ENCODE measurements around the gene CD2AP. TPM values are rescaled to one million over a fixed set of nuclear protein-coding genes. Genes with fewer than 3 reads are reported as not detected.

CD2AP gene
- total and polyA plus RNA-seq, 4 donors: 8.5 to 28.8 (median 16.7) TPM

DNA sequence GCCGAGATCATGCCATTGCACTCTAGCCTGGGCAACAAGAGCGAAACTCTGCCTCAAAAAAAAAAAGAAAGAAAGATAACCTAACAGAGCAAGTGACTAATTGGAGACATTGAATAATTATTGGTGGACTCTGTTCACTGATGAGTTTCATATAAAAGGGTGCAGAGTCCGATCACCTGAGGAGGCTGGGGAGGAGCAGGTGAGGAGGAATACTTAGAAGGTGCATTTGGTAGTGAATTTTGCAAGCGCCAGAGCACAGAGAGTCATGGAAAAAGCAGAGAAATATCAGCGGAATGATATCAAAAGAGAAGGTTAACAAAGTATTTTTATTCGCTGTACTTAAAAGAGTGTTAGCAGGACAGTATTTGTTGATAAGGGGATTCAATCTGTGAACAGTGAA lies 44.4 kb downstream of the CD2AP start:
- Histone ChIP-seq H3K4me1 (ENCODE audit: control insufficient read depth, insufficient read depth, low read length) (no peaks in the 10 kb centered on the region), H3K9me3 (ENCODE audit: control insufficient read depth, insufficient read depth, low read length) (no peaks in the 10 kb centered on the region), H3K36me3 (ENCODE audit: control insufficient read depth, insufficient read depth, low read length) (no peaks in the 10 kb centered on the region), H3K4me3 (ENCODE audit: low read depth, low read length) (no peak overlapping the region), H3K27me3 (ENCODE audit: control insufficient read depth, insufficient read depth, low read length) (no peaks in the 10 kb centered on the region), H3K27ac (ENCODE audit: low read depth, low read length) (no peak overlapping the region)
- no peak for DNase-seq (ENCODE audit: low read depth in 4 of 6, low spot score in 6 of 6)
- WGBS (ENCODE audit: insufficient coverage): 90% methylated on average over 4 of the region's 6 CpGs

DNA sequence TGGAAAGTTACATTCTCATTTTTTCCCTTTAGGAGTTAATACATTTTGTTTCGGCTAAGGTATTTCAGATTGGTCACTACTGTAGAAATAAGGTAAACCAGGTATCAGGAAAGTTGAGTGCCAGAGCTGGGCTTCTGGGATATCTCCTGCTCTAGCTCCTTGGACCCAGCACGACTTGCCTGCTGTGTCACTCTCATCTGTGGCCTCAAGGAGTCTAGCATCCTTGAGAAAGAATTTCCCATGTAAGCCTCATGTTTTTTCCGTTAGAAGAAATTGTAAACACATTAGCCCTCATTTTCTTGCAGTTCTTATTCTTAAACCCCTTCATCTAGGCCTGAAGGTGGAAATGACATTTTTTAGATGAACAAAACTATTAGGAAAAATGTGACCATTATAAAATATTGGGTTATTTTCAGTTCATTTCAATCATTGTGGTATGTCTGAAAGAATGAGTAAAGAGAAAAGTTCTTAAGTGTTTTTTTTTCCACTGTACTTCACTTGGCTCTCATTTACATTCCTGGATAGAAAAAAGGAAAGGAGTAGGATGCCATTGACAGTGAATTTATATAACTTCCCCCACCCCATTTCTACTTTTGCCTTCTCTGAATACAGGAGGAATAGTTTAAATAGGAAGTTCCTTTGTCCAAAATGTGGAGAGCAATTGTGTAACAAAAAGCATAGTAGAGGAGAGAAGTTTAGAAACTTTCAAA lies 46.7 kb downstream of the CD2AP start:
- no peak overlapping the region for H3K27ac ChIP-seq (ENCODE audit: low read depth, low read length)
- no peak overlapping the region for H3K4me3 ChIP-seq (ENCODE audit: low read depth, low read length)
- DNase-seq (ENCODE audit: low read depth in 4 of 6, low spot score in 6 of 6): no peak
- H3K9me3 ChIP-seq (ENCODE audit: control insufficient read depth, insufficient read depth, low read length): no peaks in the 10 kb centered on the region
- H3K36me3 ChIP-seq (ENCODE audit: control insufficient read depth, insufficient read depth, low read length): no peaks in the 10 kb centered on the region
- H3K4me1 ChIP-seq (ENCODE audit: control insufficient read depth, insufficient read depth, low read length): no peaks in the 10 kb centered on the region
- no peaks in the 10 kb centered on the region for H3K27me3 ChIP-seq (ENCODE audit: control insufficient read depth, insufficient read depth, low read length)
- WGBS (ENCODE audit: insufficient coverage): 71% methylated on average over 1 of the region's 3 CpGs

DNA sequence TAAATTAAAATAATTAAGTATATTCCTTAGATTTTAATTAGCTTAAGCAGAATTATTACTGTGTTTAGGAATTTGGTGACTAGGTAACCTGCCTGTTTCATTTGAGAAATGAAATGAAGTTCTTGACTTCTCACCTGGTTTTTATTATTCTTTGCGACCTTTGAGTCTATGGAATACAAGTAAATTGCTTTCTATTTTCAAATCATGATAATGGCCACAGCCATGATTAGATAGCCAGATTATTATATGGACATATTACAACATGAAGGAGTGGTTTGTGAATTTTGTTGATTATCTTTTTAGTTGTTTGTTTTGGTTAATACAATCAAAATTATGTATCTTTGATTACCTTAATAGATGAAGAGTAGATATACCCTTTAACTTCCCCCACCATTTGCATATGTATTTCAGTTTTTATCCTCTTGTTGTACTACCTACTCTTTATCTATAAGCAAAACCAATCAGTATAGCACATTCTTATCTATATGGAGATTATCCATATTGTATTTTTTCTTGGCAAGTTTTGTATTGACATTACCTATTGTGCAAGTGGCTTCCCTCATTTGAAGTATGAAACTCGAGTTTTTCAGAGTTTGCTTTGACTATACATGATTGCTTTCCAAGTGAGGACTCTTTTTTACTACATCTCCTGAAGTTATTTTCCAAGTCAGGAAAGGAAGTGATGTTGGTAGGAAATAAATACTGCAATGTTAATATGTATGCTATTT lies 47.9 kb downstream of the CD2AP start:
- Histone ChIP-seq H3K36me3 (ENCODE audit: control insufficient read depth, insufficient read depth, low read length) (no peaks in the 10 kb centered on the region), H3K4me1 (ENCODE audit: control insufficient read depth, insufficient read depth, low read length) (no peaks in the 10 kb centered on the region), H3K27ac (ENCODE audit: low read depth, low read length) (no peak overlapping the region), H3K27me3 (ENCODE audit: control insufficient read depth, insufficient read depth, low read length) (no peaks in the 10 kb centered on the region), H3K4me3 (ENCODE audit: low read depth, low read length) (no peak overlapping the region), H3K9me3 (ENCODE audit: control insufficient read depth, insufficient read depth, low read length) (no peaks in the 10 kb centered on the region)
- WGBS (ENCODE audit: insufficient coverage): no CpG with 5 or more reads among the region's 2 CpGs
- DNase-seq (ENCODE audit: low read depth in 4 of 6, low spot score in 6 of 6): no peak

DNA sequence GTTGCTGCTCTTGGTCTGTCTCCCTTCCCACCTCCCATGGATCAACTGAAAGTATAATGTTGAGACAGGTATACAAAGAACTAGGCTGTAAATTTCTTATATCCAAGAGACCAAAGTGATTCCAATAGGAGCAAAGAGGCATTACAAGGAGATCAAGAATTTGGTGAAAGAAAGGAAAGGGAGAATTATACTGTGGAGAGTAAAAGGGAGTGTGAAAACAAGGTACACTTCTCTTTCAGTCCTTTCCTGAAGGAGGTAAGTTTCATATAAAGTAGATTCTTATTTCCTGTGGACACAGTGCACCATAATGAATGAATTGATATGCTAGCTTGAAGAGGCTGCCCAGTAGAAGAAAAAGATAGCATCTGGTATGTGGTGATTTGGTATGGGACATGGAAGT lies 49.7 kb downstream of the CD2AP start:
- Histone ChIP-seq H3K4me1 (ENCODE audit: control insufficient read depth, insufficient read depth, low read length) (no peaks in the 10 kb centered on the region), H3K4me3 (ENCODE audit: low read depth, low read length) (no peak overlapping the region), H3K36me3 (ENCODE audit: control insufficient read depth, insufficient read depth, low read length) (no peaks in the 10 kb centered on the region), H3K27ac (ENCODE audit: low read depth, low read length) (no peak overlapping the region), H3K9me3 (ENCODE audit: control insufficient read depth, insufficient read depth, low read length) (no peaks in the 10 kb centered on the region), H3K27me3 (ENCODE audit: control insufficient read depth, insufficient read depth, low read length) (no peaks in the 10 kb centered on the region)
- DNase-seq (ENCODE audit: low read depth in 4 of 6, low spot score in 6 of 6): no peak

DNA sequence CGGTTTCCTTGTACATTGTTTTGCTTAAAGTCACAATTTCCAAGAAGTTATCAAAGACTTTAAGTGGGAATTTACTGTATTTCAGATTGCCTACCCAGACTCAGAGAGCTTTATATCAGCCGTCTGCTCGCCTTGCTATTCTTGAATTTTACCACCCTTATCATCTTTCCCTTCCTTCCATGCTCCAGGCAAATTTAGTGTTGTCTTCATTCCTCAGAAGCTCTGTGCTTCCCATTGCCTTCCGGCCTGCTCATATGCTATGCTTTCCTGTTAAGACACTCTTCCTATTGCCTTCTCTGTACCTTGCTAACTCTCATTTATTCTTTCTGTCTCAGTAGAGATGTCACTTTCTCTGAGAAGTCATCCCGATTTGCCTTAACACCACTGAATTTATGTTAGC lies 52.1 kb downstream of the CD2AP start:
- H3K4me3 ChIP-seq (ENCODE audit: low read depth, low read length): no peak overlapping the region
- no peak overlapping the region for H3K27ac ChIP-seq (ENCODE audit: low read depth, low read length)
- H3K9me3 ChIP-seq (ENCODE audit: control insufficient read depth, insufficient read depth, low read length): no peaks in the 10 kb centered on the region
- WGBS (ENCODE audit: insufficient coverage): 97% methylated on average over 3 of the region's 5 CpGs
- no peaks in the 10 kb centered on the region for H3K4me1 ChIP-seq (ENCODE audit: control insufficient read depth, insufficient read depth, low read length)
- DNase-seq (ENCODE audit: low read depth in 4 of 6, low spot score in 6 of 6): no peak
- H3K27me3 ChIP-seq (ENCODE audit: control insufficient read depth, insufficient read depth, low read length): no peaks in the 10 kb centered on the region
- H3K36me3 ChIP-seq (ENCODE audit: control insufficient read depth, insufficient read depth, low read length): peaks cover 4% of the 10 kb centered on the region

DNA sequence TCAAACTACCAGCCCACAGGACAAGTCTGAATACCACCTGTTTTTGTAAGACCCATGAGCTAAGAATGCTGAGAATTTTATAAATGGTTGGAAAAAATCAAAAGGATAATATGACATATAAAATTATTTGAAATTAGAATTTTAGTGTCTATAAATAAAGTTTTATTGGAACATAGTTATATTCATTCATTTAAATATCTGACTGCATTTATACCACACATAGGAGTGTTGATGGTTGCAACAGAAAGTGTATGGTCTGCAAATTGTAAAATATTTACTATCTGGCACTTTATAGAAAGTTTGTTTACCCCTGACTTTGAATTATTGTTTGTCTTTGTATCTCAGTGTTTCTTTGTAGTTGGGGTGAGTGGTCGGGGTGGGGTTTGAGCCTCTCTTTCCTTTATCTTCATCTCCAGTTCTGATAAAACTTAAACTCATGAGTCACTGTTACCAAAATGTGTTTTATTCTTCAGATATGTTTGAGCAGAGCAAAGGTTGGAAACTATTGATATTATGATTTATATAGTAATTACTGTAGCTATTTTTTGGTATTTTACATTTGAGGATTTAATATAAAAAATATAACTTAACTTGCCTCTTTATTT lies 55.5 kb downstream of the CD2AP start:
- no peaks in the 10 kb centered on the region for H3K9me3 ChIP-seq (ENCODE audit: control insufficient read depth, insufficient read depth, low read length)
- H3K36me3 ChIP-seq (ENCODE audit: control insufficient read depth, insufficient read depth, low read length): peaks cover 5% of the 10 kb centered on the region
- no peak for DNase-seq (ENCODE audit: low read depth in 4 of 6, low spot score in 6 of 6)
- H3K27me3 ChIP-seq (ENCODE audit: control insufficient read depth, insufficient read depth, low read length): no peaks in the 10 kb centered on the region
- H3K4me1 ChIP-seq (ENCODE audit: control insufficient read depth, insufficient read depth, low read length): no peaks in the 10 kb centered on the region
- H3K27ac ChIP-seq (ENCODE audit: low read depth, low read length): no peak overlapping the region
- no peak overlapping the region for H3K4me3 ChIP-seq (ENCODE audit: low read depth, low read length)
- WGBS (ENCODE audit: insufficient coverage): no CpG with 5 or more reads among the region's 1 CpG

DNA sequence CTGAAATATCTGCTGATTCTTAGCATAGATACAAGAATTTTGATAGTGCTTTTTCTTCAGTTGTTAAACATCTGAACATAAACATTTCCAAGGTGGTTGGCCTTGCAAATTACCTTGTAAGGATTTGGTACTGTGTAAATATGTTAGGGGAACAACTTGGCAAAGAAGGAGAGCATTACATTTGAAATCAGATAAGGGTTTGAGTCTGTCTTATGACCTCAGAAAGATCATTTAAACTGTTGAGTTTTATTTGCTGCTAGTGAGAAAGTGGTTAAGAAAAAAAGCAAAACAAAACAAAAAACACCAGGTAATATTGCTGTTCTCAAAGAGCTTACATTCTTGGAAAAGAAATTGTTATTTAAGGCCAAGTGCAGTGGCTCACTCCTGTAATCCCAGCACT lies 56.5 kb downstream of the CD2AP start:
- Histone ChIP-seq H3K36me3 (ENCODE audit: control insufficient read depth, insufficient read depth, low read length) (peaks cover 5% of the 10 kb centered on the region), H3K27ac (ENCODE audit: low read depth, low read length) (no peak overlapping the region), H3K9me3 (ENCODE audit: control insufficient read depth, insufficient read depth, low read length) (no peaks in the 10 kb centered on the region), H3K27me3 (ENCODE audit: control insufficient read depth, insufficient read depth, low read length) (no peaks in the 10 kb centered on the region), H3K4me3 (ENCODE audit: low read depth, low read length) (no peak overlapping the region), H3K4me1 (ENCODE audit: control insufficient read depth, insufficient read depth, low read length) (no peaks in the 10 kb centered on the region)
- no peak for DNase-seq (ENCODE audit: low read depth in 4 of 6, low spot score in 6 of 6)

DNA sequence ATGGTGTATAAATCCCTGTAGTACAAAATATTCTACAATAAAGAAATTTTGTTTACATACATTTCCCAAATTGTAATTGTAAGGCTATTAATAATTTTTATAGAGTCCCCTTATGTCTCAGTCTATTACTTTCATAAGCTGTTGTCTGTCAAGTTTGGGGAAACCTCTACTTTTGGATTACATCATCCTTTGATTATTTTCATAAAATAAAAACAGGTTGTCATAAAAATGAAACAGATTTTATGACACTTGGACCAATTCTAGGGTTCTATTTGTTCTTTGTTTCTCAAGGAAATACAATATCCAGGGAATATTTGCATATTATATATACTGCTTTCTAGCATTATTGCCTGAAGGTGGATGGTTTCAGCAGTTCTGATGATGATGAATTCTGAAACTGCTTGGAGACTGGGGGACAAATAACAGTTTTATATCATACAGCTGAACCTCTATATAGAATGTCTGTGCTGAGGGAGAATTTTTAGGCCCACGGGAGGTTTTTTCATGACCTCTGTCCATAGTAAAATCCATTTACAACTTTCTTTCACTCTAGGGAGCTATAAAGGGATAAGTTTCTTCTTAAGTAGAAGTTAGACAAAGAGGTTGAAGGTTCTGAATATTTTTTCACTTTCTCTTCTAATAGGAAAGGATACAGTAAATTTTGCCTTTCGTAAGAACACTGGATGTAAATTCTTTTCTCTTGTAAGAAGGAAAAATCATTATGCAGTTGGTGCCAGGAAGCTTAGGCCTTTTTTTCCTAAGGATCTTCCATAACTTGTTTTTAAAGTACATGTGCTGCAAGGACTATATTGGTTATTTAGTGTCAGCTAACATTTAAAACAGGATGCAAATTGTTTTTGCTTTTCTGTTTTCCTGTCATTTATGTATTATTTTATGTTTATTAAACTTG lies 58.0 kb downstream of the CD2AP start:
- Histone ChIP-seq H3K9me3 (ENCODE audit: control insufficient read depth, insufficient read depth, low read length) (no peaks in the 10 kb centered on the region), H3K27me3 (ENCODE audit: control insufficient read depth, insufficient read depth, low read length) (no peaks in the 10 kb centered on the region), H3K4me1 (ENCODE audit: control insufficient read depth, insufficient read depth, low read length) (no peaks in the 10 kb centered on the region), H3K4me3 (ENCODE audit: low read depth, low read length) (no peak overlapping the region), H3K36me3 (ENCODE audit: control insufficient read depth, insufficient read depth, low read length) (peaks cover 5% of the 10 kb centered on the region), H3K27ac (ENCODE audit: low read depth, low read length) (no peak overlapping the region)
- WGBS (ENCODE audit: insufficient coverage): no CpG with 5 or more reads among the region's 2 CpGs
- DNase-seq (ENCODE audit: low read depth in 4 of 6, low spot score in 6 of 6): no peak

DNA sequence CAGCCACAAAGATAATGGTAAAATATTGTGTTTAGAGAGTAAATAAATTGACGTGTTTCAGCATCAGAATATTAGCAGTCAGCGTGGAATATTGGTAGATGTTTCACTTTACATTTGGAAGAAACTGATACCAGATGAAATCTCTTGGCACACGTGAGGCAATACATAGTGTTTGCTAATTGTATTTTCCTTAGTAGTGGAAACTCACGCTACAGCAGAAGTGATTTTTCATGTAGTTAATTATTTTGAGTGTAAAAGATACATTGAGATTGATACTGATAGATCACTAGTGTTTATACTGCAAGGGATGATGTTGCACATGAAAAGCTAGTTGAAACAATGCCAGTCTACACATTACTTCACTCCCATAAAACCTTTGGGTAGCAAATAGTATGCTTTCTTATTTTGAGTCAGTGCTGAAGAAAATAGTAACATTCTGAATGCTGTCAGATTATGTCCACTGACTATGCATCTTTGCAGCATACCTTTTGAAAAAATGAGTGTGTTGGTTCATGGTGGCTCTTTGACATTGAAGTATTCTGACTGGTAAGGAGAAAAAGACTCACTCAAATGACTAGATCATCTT lies 59.3 kb downstream of the CD2AP start:
- no peak for DNase-seq (ENCODE audit: low read depth in 4 of 6, low spot score in 6 of 6)
- Histone ChIP-seq H3K27me3 (ENCODE audit: control insufficient read depth, insufficient read depth, low read length) (no peaks in the 10 kb centered on the region), H3K9me3 (ENCODE audit: control insufficient read depth, insufficient read depth, low read length) (no peaks in the 10 kb centered on the region), H3K4me3 (ENCODE audit: low read depth, low read length) (no peak overlapping the region), H3K27ac (ENCODE audit: low read depth, low read length) (no peak overlapping the region), H3K36me3 (ENCODE audit: control insufficient read depth, insufficient read depth, low read length) (peaks cover 5% of the 10 kb centered on the region), H3K4me1 (ENCODE audit: control insufficient read depth, insufficient read depth, low read length) (no peaks in the 10 kb centered on the region)
- WGBS (ENCODE audit: insufficient coverage): 90% methylated on average over 2 of the region's 4 CpGs
